HepG2 (cell line): ENCODE data around the gene TMEM184B. TPM values are rescaled to one million over a fixed set of nuclear protein-coding genes. Genes with fewer than 3 reads are reported as not detected.

ENCODE experiments used
- AHR ChIP-seq: IDR thresholded peaks from 2 replicates; pipeline ENCODE4 v1.6.1; 2018; ENCODE audit warnings: missing genetic modification reagents, missing compliant biosample characterization
- BRCA1 ChIP-seq: sonication (generic); formaldehyde crosslinking; IDR thresholded peaks from 2 replicates; pipeline ENCODE4 v1.4.0; 2020; ENCODE audit warnings: missing genetic modification reagents
- CC2D1A ChIP-seq: sonication (generic); formaldehyde crosslinking; IDR thresholded peaks from 2 replicates; pipeline ENCODE4 v1.8.1; 2023; ENCODE audit warnings: mild to moderate bottlenecking, missing genetic modification reagents
- EED ChIP-seq: sonication (generic); formaldehyde crosslinking; IDR thresholded peaks from 2 replicates; pipeline ENCODE4 v1.5.0; 2020; ENCODE audit warnings: mild to moderate bottlenecking, missing genetic modification reagents
- FOXA3 ChIP-seq: IDR thresholded peaks from 2 replicates; pipeline ENCODE4 v1.6.1; 2016; ENCODE audit warnings: missing genetic modification reagents, missing compliant biosample characterization
- FOXC1 ChIP-seq: sonication (generic); formaldehyde crosslinking; IDR thresholded peaks from 2 replicates; pipeline ENCODE4 v1.8.0; 2022; ENCODE audit warnings: mild to moderate bottlenecking, missing genetic modification reagents, borderline replicate concordance
- GPN1 ChIP-seq: sonication (generic); formaldehyde crosslinking; IDR thresholded peaks from 2 replicates; pipeline ENCODE4 v1.5.1; 2020; ENCODE audit warnings: missing genetic modification reagents, borderline replicate concordance
- PRPF4 ChIP-seq: fragments of 200-400 bp; formaldehyde crosslinking; IDR thresholded peaks from 2 replicates; pipeline ENCODE4 v1.6.1; 2016; ENCODE audit warnings: low read length, low read depth; ENCODE audit not compliant: poor library complexity, severe bottlenecking
- RXRA ChIP-seq: sonication (generic); formaldehyde crosslinking; IDR thresholded peaks from 2 replicates; pipeline ENCODE4 v1.5.1; 2020; ENCODE audit warnings: missing genetic modification reagents
- TCF12 ChIP-seq, 2 experiments: fragments of 450-650 bp in 1 of 2; sonication (generic) in 1 of 2; formaldehyde crosslinking in 1 of 2; IDR thresholded peaks; 2 replicates each; pipeline versions ENCODE4 v1.6.1 to v1.8.0; 2017 to 2022; ENCODE audit warnings: antibody characterized with exemption in 1 of 2, mild to moderate bottlenecking in 1 of 2, missing genetic modification reagents in 1 of 2, moderate library complexity in 1 of 2
- THAP11 ChIP-seq: IDR thresholded peaks from 2 replicates; pipeline ENCODE4 v1.6.1; 2016; ENCODE audit warnings: missing biosample characterization, missing genetic modification reagents
- TP53 ChIP-seq: sonication (generic); formaldehyde crosslinking; conservative IDR thresholded peaks from 2 replicates; pipeline ENCODE4 v1.4.0; 2020; ENCODE audit warnings: missing genetic modification reagents
- TRIM24 ChIP-seq: sonication (generic); formaldehyde crosslinking; IDR thresholded peaks from 2 replicates; pipeline ENCODE4 v1.8.0; 2022; ENCODE audit warnings: mild to moderate bottlenecking, missing genetic modification reagents
- TSC22D2 ChIP-seq: sonication (generic); formaldehyde crosslinking; IDR thresholded peaks from 2 replicates; pipeline ENCODE4 v1.5.1; 2020; ENCODE audit warnings: missing genetic modification reagents, mild to moderate bottlenecking, borderline replicate concordance
- XBP1 ChIP-seq: sonication (generic); formaldehyde crosslinking; IDR thresholded peaks from 2 replicates; pipeline ENCODE4 v1.5.0; 2020; ENCODE audit warnings: missing genetic modification reagents
- ZBTB20 ChIP-seq: sonication (generic); formaldehyde crosslinking; IDR thresholded peaks from 2 replicates; pipeline ENCODE4 v1.8.1; 2023; ENCODE audit warnings: missing genetic modification reagents, low read depth, mild to moderate bottlenecking, borderline replicate concordance
- ZMAT3 ChIP-seq: sonication (generic); formaldehyde crosslinking; conservative IDR thresholded peaks from 2 replicates; pipeline ENCODE4 v1.7.0; 2021; ENCODE audit warnings: missing genetic modification reagents
- ZNF20 ChIP-seq: sonication (generic); formaldehyde crosslinking; IDR thresholded peaks from 2 replicates; pipeline ENCODE4 v1.4.0; 2020; ENCODE audit warnings: mild to moderate bottlenecking, moderate library complexity, missing genetic modification reagents
- ZNF224 ChIP-seq: sonication (generic); formaldehyde crosslinking; IDR thresholded peaks from 2 replicates; pipeline ENCODE4 v1.5.0; 2020; ENCODE audit warnings: mild to moderate bottlenecking, missing genetic modification reagents
- ZNF333 ChIP-seq: sonication (generic); formaldehyde crosslinking; IDR thresholded peaks from 2 replicates; pipeline ENCODE4 v1.4.0; 2020; ENCODE audit warnings: mild to moderate bottlenecking, missing genetic modification reagents, borderline replicate concordance
- ZNF431 ChIP-seq: sonication (generic); formaldehyde crosslinking; IDR thresholded peaks from 2 replicates; pipeline ENCODE4 v1.9.0; 2022; ENCODE audit warnings: missing genetic modification reagents, low read depth, mild to moderate bottlenecking, borderline replicate concordance
- ZNF512 ChIP-seq: sonication (generic); formaldehyde crosslinking; IDR thresholded peaks from 2 replicates; pipeline ENCODE4 v1.4.0; 2020; ENCODE audit warnings: mild to moderate bottlenecking, missing genetic modification reagents
- ZNF550 ChIP-seq: sonication (generic); formaldehyde crosslinking; IDR thresholded peaks from 2 replicates; pipeline ENCODE4 v1.4.0; 2020; ENCODE audit warnings: mild to moderate bottlenecking, missing genetic modification reagents, borderline replicate concordance
- ZNF749 ChIP-seq: sonication (generic); formaldehyde crosslinking; IDR thresholded peaks from 2 replicates; pipeline ENCODE4 v1.8.0; 2022; ENCODE audit warnings: mild to moderate bottlenecking, missing genetic modification reagents, moderate library complexity, borderline replicate concordance
- polyA plus RNA-seq, 8 experiments: library from polyadenylated mRNA; depleted of rRNA in 3 of 8; stranded (reverse) in 7 of 8; unstranded in 1 of 8; fragments of >200 nt; fragmentation: Illumina TruSeq in 4 of 8; extraction: Trizol in 4 of 8; gene quantifications; 2 replicates each; pipeline versions ENCODE4 v1.2.1 to v1.2.3, GENCODE V29; 2011 to 2016; ENCODE audit warnings: low read depth in 4 of 8, missing spikeins in 1 of 8, mixed read lengths in 1 of 8; ENCODE audit not compliant: insufficient read depth in 1 of 8
- total RNA-seq, 5 experiments: library from RNA; depleted of rRNA; stranded (reverse); fragments of >200 nt; fragmentation: Illumina TruSeq; extraction: Trizol; gene quantifications; 2 replicates each; pipeline ENCODE4 v1.2.3, GENCODE V29; 2016; ENCODE audit warnings: low read depth in 1 of 5
- TF ChIP-seq, protein P1 (sequence below): sonication (generic); formaldehyde crosslinking; IDR thresholded peaks from 2 replicates; pipeline ENCODE4 v1.4.0; 2020; ENCODE audit warnings: missing genetic modification reagents, borderline replicate concordance
- TF ChIP-seq, protein P2 (sequence below): conservative IDR thresholded peaks from 2 replicates; pipeline ENCODE4 v1.6.1; 2018; ENCODE audit warnings: missing genetic modification reagents

The TMEM184B gene
- total and polyA plus RNA-seq, 2 of the 13 experiments (the other 11 are each of a cell fraction or from before 2014, with no cell fraction given), result 15.9 to 16.0 TPM

GRCh38 chr22:38272373-38273134 lies at the start of gene TMEM184B (continued):
- no peak for TF ChIP-seq XBP1
- no peak for TF ChIP-seq ZNF333 (CRISPR knock-in tag)
- TF ChIP-seq ZNF749 (CRISPR knock-in tag), result no peak
- no peak for TF ChIP-seq ZNF20 (CRISPR knock-in tag)
- no peak for TF ChIP-seq AHR
- no peak for TF ChIP-seq FOXA3 (CRISPR knock-in tag)
- no peak for TF ChIP-seq EED (CRISPR knock-in tag)
- TF ChIP-seq ZNF224 (CRISPR knock-in tag), result no peak
- no peak for TF ChIP-seq TSC22D2 (CRISPR knock-in tag)
- TF ChIP-seq ZNF431 (CRISPR knock-in tag), result no peak; the same call in 1 of the 2 replicates
- no peak for TF ChIP-seq TP53 (CRISPR knock-in tag)
- TF ChIP-seq ZNF512 (CRISPR knock-in tag), result no peak
- no peak for TF ChIP-seq GPN1
- TF ChIP-seq, protein P1, sequence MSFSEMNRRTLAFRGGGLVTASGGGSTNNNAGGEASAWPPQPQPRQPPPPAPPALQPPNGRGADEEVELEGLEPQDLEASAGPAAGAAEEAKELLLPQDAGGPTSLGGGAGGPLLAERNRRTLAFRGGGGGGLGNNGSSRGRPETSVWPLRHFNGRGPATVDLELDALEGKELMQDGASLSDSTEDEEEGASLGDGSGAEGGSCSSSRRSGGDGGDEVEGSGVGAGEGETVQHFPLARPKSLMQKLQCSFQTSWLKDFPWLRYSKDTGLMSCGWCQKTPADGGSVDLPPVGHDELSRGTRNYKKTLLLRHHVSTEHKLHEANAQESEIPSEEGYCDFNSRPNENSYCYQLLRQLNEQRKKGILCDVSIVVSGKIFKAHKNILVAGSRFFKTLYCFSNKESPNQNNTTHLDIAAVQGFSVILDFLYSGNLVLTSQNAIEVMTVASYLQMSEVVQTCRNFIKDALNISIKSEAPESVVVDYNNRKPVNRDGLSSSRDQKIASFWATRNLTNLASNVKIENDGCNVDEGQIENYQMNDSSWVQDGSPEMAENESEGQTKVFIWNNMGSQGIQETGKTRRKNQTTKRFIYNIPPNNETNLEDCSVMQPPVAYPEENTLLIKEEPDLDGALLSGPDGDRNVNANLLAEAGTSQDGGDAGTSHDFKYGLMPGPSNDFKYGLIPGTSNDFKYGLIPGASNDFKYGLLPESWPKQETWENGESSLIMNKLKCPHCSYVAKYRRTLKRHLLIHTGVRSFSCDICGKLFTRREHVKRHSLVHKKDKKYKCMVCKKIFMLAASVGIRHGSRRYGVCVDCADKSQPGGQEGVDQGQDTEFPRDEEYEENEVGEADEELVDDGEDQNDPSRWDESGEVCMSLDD (CRISPR knock-in tag), result peak; percentile 70; the same call in 1 of the 2 replicates
- no peak for TF ChIP-seq PRPF4
- no peak for TF ChIP-seq BRCA1
- TF ChIP-seq ZBTB20 (CRISPR knock-in tag), result no peak
- TF ChIP-seq TRIM24, result no peak
- no peak; the same call in 1 of the 2 replicates for TF ChIP-seq ZMAT3 (CRISPR knock-in tag)
- no peak for TF ChIP-seq CC2D1A (CRISPR knock-in tag)
- TF ChIP-seq, protein P2, sequence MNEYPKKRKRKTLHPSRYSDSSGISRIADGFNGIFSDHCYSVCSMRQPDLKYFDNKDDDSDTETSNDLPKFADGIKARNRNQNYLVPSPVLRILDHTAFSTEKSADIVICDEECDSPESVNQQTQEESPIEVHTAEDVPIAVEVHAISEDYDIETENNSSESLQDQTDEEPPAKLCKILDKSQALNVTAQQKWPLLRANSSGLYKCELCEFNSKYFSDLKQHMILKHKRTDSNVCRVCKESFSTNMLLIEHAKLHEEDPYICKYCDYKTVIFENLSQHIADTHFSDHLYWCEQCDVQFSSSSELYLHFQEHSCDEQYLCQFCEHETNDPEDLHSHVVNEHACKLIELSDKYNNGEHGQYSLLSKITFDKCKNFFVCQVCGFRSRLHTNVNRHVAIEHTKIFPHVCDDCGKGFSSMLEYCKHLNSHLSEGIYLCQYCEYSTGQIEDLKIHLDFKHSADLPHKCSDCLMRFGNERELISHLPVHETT (CRISPR knock-in tag), result no peak
- TF ChIP-seq TCF12 (IDR thresholded peaks at IDR 0.05), result no peak
- TF ChIP-seq TCF12 (CRISPR knock-in tag; IDR thresholded peaks at IDR 0.05), result no peak
- no peak for TF ChIP-seq THAP11 (CRISPR knock-in tag)
- TF ChIP-seq FOXC1 (CRISPR knock-in tag), result peak; percentile 54; the same call in 1 of the 2 replicates
- no peak for TF ChIP-seq ZNF550
- TF ChIP-seq RXRA, result no peak; the same call in 1 of the 2 replicates
